PC-3 (cell line): Measurements from ENCODE around the gene MSRB2.

Experiments
- CTCF ChIP-seq: fragments of 300-600 bp; sonication (generic); conservative IDR thresholded peaks from 2 replicates; pipeline ENCODE4 v1.5.1; 2017; ENCODE audit warnings: antibody characterized with exemption, low read depth, mild to moderate bottlenecking, low read length
- EZH2phosphoT487 ChIP-seq: fragments of 300-600 bp; sonication (generic); IDR thresholded peaks from 2 replicates; pipeline ENCODE4 v1.6.1; 2018; ENCODE audit warnings: mild to moderate bottlenecking, antibody characterized with exemption, low read length, borderline replicate concordance

GRCh38 chr10:23157239-23157681, 61.9 kb downstream of the MSRB2 start:
- TF ChIP-seq CTCF (no peak), EZH2phosphoT487 (no peak)
